OCI-LY7 (cell line): ENCODE measurements around the gene CDHR2. TPM values are rescaled to one million over a fixed set of nuclear protein-coding genes. Genes with fewer than 3 reads are reported as not detected.

Experiments
- BruUV-seq: library from RNA; stranded (reverse); fragments of 400-500 nt; replicated peaks from 2 replicates; lab custom pipeline; 2021; lab: Mats Ljungman, UMichigan
- CTCF ChIA-PET: fragments of 300-600 bp; sonication (Branson Sonifier 250); formaldehyde crosslinking; loops from one replicate; lab custom pipeline; 2022; ENCODE audit warnings: antibody characterized with exemption; ENCODE audit not compliant: unreplicated experiment; lab: Charles Lee
- POLR2A ChIA-PET: fragments of 300-600 bp; sonication (Branson Sonifier 250); formaldehyde crosslinking; loops from one replicate; lab custom pipeline; 2022; ENCODE audit warnings: antibody characterized with exemption; lab: Charles Lee
- DNase-seq: peaks from one replicate; pipeline ENCODE4 v3.0.0-alpha.2; 2015; ENCODE audit warnings: low spot score
- H2AFZ ChIP-seq: fragments of 200-600 bp; sonication (generic), shearing (Covaris generic); 2 replicates; pipeline ENCODE4 v1.6.1; 2014; ENCODE audit warnings: mild to moderate bottlenecking, antibody characterized with exemption, low read length, moderate library complexity
- H3K27ac ChIP-seq: fragments of 200-600 bp; sonication (generic); 2 replicates; pipeline ENCODE4 v1.5.1; 2014; ENCODE audit warnings: mixed run types, low read depth, mild to moderate bottlenecking, moderate library complexity, low read length, inconsistent platforms; ENCODE audit not compliant: poor library complexity, severe bottlenecking
- H3K36me3 ChIP-seq: fragments of 200-600 bp; sonication (generic); 2 replicates; pipeline ENCODE4 v1.6.1; 2014; ENCODE audit warnings: mild to moderate bottlenecking, antibody characterized with exemption, low read length, moderate library complexity, mixed read lengths; ENCODE audit not compliant: insufficient read depth
- H3K4me1 ChIP-seq: fragments of 200-600 bp; sonication (generic); 2 replicates; pipeline ENCODE4 v1.5.1; 2014; ENCODE audit warnings: mild to moderate bottlenecking, low read length; ENCODE audit not compliant: insufficient read depth, poor library complexity, severe bottlenecking
- H3K4me2 ChIP-seq: fragments of 200-600 bp; sonication (generic); 2 replicates; pipeline ENCODE4 v1.6.1; 2014; ENCODE audit warnings: mild to moderate bottlenecking, low read length
- H3K4me3 ChIP-seq: fragments of 200-600 bp; sonication (generic); 2 replicates; pipeline ENCODE4 v1.5.1; 2014; ENCODE audit warnings: mild to moderate bottlenecking, low read depth, low read length; ENCODE audit not compliant: poor library complexity, severe bottlenecking
- H3K79me2 ChIP-seq: fragments of 200-600 bp; sonication (generic); 2 replicates; pipeline ENCODE4 v1.6.1; 2016; ENCODE audit warnings: low read depth, mild to moderate bottlenecking, low read length, moderate library complexity, mixed read lengths; ENCODE audit not compliant: insufficient read depth
- H3K9me2 ChIP-seq: fragments of 200-600 bp; sonication (generic); 2 replicates; pipeline ENCODE4 v1.6.1; 2016; ENCODE audit warnings: mild to moderate bottlenecking, low read length, mixed read lengths; ENCODE audit not compliant: insufficient read depth
- H3K9me3 ChIP-seq: fragments of 200-600 bp; sonication (generic); 2 replicates; pipeline ENCODE4 v1.6.1; 2014; ENCODE audit warnings: mild to moderate bottlenecking, mixed run types, low read length, mixed read lengths
- H4K20me1 ChIP-seq: fragments of 200-600 bp; sonication (generic); 2 replicates; pipeline ENCODE4 v1.6.1; 2014; ENCODE audit warnings: mild to moderate bottlenecking, antibody characterized with exemption, low read length, moderate library complexity, mixed read lengths; ENCODE audit not compliant: insufficient read depth
- CTCF ChIP-seq: fragments of 200-600 bp; sonication (generic); conservative IDR thresholded peaks from 2 replicates; pipeline ENCODE4 v1.5.1; 2014; ENCODE audit warnings: mild to moderate bottlenecking, antibody characterized with exemption, low read length, moderate library complexity, mixed read lengths
- EZH2phosphoT487 ChIP-seq: fragments of 200-600 bp; sonication (generic); IDR thresholded peaks from 2 replicates; pipeline ENCODE4 v1.6.1; 2018; ENCODE audit warnings: low read depth, borderline replicate concordance, mild to moderate bottlenecking, mixed run types, antibody characterized with exemption, low read length, moderate library complexity, mixed read lengths
- intact Hi-C: fragments of 100-400 bp; cut with micrococcal nuclease; formaldehyde crosslinking; loops from one replicate; pipeline ENCODE4 v1.10.0; 2022; ENCODE audit not compliant: unreplicated experiment
- total RNA-seq, 2 experiments: library from RNA; depleted of rRNA in 1 of 2; stranded (reverse); fragments of >200 nt in 1 of 2; shearing (Covaris generic) in 1 of 2; gene quantifications; 2 replicates each; pipeline ENCODE4 v1.2.3, GENCODE V29; 2014 to 2022

CDHR2 gene
- total RNA-seq, 2 experiments from 2014 or later = 0.25 to 3.8 TPM

DNA sequence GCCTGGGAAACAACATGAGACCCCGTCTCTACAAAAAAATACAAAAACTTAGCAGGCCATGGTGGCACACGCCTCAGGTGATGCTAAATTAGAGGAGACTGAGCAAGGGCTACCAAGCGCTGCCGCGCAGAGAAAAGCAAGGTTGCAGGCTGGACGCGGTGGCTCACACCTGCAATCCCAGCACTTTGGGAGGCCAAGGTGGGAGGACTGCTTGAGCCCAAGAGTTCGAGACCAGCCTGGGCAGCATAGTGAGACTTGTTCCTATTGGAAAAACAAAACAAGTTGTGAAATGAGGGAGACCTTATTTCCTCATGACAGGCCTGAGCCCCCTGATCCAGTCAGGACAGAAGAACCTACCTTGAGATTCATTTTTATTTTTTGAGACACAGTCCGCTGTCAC, 23.5 kb upstream of the CDHR2 start:
- peaks cover 45% of the 10 kb centered on the region for H3K36me3 ChIP-seq
- BruUV-seq = no TSS peak
- no peak overlapping the region for H3K27ac ChIP-seq
- POLR2A ChIA-PET = no interaction called here
- H3K79me2 ChIP-seq = peaks cover 8% of the 10 kb centered on the region; the same call in 1 of the 2 replicates
- H3K9me2 ChIP-seq = no peaks in the 10 kb centered on the region
- TF ChIP-seq CTCF (no peak), EZH2phosphoT487 (no peak)
- intact Hi-C loops = no loop called here
- CTCF ChIA-PET = no interaction called here
- H4K20me1 ChIP-seq = no peaks in the 10 kb centered on the region
- no peak overlapping the region for H3K4me2 ChIP-seq
- no peak for DNase-seq
- H3K4me3 ChIP-seq = no peak overlapping the region
- no peaks in the 10 kb centered on the region for H3K9me3 ChIP-seq
- H3K4me1 ChIP-seq = peaks cover 73% of the 10 kb centered on the region
- no peak overlapping the region for H2AFZ ChIP-seq

DNA sequence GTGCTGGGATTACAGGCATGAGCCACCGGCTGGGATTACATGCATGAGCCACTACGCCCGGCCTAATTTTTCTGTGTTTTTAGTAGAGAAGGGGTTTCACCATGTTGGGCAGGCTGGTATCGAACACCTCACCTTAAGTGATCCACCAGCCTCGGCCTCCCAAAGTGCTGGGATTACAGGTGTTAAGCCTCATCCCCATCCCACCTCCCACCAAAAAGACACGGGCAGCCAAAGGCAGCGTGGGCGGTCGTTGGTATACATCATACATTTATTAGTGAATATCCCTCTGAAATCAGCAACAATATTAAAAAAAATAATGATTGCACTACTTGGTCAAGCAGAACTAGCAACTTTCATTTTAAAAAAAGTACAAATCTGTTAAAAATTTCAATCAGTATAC, 22.7 kb upstream of the CDHR2 start:
- H3K9me2 ChIP-seq = no peaks in the 10 kb centered on the region
- H4K20me1 ChIP-seq = no peaks in the 10 kb centered on the region
- BruUV-seq = no TSS peak
- DNase-seq = no peak
- H3K9me3 ChIP-seq = no peaks in the 10 kb centered on the region
- intact Hi-C loops = no loop called here
- peaks cover 8% of the 10 kb centered on the region; the same call in 1 of the 2 replicates for H3K79me2 ChIP-seq
- H2AFZ ChIP-seq = no peak overlapping the region
- peaks cover 77% of the 10 kb centered on the region for H3K4me1 ChIP-seq
- no peak for TF ChIP-seq EZH2phosphoT487
- TF ChIP-seq CTCF = no peak
- H3K27ac ChIP-seq = peak overlapping the region; percentile 99
- no peak overlapping the region for H3K4me3 ChIP-seq
- POLR2A ChIA-PET = interaction anchor here (2.6 kb wide), 1 partner anchor 11 kb away, joined by 24 read pairs; the partner anchor contains the start of gene RNF44
- peaks cover 52% of the 10 kb centered on the region for H3K36me3 ChIP-seq
- H3K4me2 ChIP-seq = no peak overlapping the region
- CTCF ChIA-PET = no interaction called here
